Measurements from ENCODE around the gene CACNA2D4. TPM values are rescaled to one million over a fixed set of nuclear protein-coding genes. Genes with fewer than 3 reads are reported as not detected.

Gene CACNA2D4
- total and polyA plus RNA-seq, 7 donors = 2.8 to 5.8 (median 3.6) TPM

- no peak for TF ChIP-seq EP300 (IDR thresholded peaks at IDR 0.05)
- TF ChIP-seq, protein P1, sequence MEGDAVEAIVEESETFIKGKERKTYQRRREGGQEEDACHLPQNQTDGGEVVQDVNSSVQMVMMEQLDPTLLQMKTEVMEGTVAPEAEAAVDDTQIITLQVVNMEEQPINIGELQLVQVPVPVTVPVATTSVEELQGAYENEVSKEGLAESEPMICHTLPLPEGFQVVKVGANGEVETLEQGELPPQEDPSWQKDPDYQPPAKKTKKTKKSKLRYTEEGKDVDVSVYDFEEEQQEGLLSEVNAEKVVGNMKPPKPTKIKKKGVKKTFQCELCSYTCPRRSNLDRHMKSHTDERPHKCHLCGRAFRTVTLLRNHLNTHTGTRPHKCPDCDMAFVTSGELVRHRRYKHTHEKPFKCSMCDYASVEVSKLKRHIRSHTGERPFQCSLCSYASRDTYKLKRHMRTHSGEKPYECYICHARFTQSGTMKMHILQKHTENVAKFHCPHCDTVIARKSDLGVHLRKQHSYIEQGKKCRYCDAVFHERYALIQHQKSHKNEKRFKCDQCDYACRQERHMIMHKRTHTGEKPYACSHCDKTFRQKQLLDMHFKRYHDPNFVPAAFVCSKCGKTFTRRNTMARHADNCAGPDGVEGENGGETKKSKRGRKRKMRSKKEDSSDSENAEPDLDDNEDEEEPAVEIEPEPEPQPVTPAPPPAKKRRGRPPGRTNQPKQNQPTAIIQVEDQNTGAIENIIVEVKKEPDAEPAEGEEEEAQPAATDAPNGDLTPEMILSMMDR (IDR thresholded peaks at IDR 0.05) = no peak
- no peak for TF ChIP-seq POLR2A (IDR thresholded peaks at IDR 0.05)
- no peak for TF ChIP-seq POLR2AphosphoS5 (IDR thresholded peaks at IDR 0.05)
- H3K36me3 ChIP-seq = no peaks in the 10 kb centered on the region
- H3K27me3 ChIP-seq = no peaks in the 10 kb centered on the region
- WGBS, 2 donors = 92 to 94% methylated on average over 13 of the region's 13 CpGs
- peaks cover 0 to 25% (median 23%) of the 10 kb centered on the region in 4 donors for H3K4me1 ChIP-seq
- no peak overlapping the region for H3K27ac ChIP-seq
- no peak overlapping the region for H3K4me3 ChIP-seq
- no peaks in the 10 kb centered on the region for H3K9me3 ChIP-seq
- intact Hi-C loops (cut with DNase I) = no loop called here
- no peak for DNase-seq
These were observed 2.0 kb upstream of the CACNA2D4 start for GRCh38 chr12:1920436-1920835.

DNA sequence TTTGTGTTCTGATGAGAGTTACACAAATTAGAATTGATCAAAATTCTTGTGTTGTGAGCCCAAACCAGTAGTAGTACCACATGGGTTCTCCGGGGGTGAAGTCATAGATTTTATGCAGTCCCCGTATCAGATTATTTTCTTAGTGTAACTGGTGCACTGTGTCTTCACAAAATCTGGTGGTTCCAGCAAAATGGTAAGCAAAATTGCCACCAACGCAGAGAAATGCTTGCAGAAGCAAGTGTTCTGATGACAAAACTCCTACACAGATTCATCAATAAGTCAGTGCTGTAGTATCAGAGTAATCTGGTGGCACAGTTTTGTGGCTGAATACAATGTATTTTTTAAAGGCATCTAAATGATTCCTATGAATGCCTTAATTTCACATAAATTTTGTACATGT lies 1.3 kb upstream of the CACNA2D4 start:
- intact Hi-C loops (cut with DNase I) = no loop called here
- Histone ChIP-seq H3K27me3 (no peaks in the 10 kb centered on the region), H3K4me3 (no peak overlapping the region), H3K9me3 (no peaks in the 10 kb centered on the region), H3K27ac (no peak overlapping the region), H3K36me3 (no peaks in the 10 kb centered on the region), H3K4me1 (peaks cover 0 to 18% (median 16%) of the 10 kb centered on the region in 4 donors)
- DNase-seq = no peak
- 95% methylated on average over 3 of the region's 3 CpGs for WGBS, 2 donors
- TF ChIP-seq POLR2A (IDR thresholded peaks at IDR 0.05) = no peak

- TF ChIP-seq POLR2AphosphoS5 (IDR thresholded peaks at IDR 0.05) = no peak
- TF ChIP-seq, protein P1 (IDR thresholded peaks at IDR 0.05) = no peak
- no peak for TF ChIP-seq EP300 (IDR thresholded peaks at IDR 0.05)
- no peak for TF ChIP-seq POLR2A (IDR thresholded peaks at IDR 0.05)
- no peaks in the 10 kb centered on the region for H3K9me3 ChIP-seq
- intact Hi-C loops (cut with DNase I) = no loop called here
- DNase-seq = no peak
- H3K36me3 ChIP-seq = no peaks in the 10 kb centered on the region
- H3K27me3 ChIP-seq = no peaks in the 10 kb centered on the region
- H3K27ac ChIP-seq = no peak overlapping the region
- H3K4me3 ChIP-seq = no peak overlapping the region
- peaks cover 0 to 16% (median 14%) of the 10 kb centered on the region in 4 donors for H3K4me1 ChIP-seq
- 86 to 93% methylated on average over 5 of the region's 5 CpGs for WGBS, 2 donors
These were observed 832 bp upstream of the CACNA2D4 start for GRCh38 chr12:1919284-1919683.

DNA sequence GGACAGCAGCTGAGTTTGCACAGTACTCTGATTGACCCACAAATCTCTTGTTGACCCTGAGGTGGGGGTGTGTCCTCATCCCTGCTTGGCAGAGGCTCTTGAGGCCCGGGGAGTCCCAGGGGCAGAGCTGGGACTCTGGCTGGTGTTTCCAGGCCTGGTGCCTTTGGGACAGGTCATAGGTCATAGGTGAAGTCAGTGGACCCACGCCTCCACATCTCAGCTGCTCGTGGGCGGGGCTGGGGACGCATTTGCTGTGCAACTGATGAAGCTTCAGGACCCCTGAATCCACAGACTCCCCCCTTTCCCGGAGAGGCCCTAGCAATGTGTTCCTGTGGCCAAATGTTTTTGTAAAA lies 408 bp upstream of the CACNA2D4 start:
- H3K4me3 ChIP-seq = peak overlapping the region in 2 of 4 donors; percentile 28 to 35
- H3K36me3 ChIP-seq = no peaks in the 10 kb centered on the region
- DNase-seq = peak; percentile 38
- no peak for TF ChIP-seq POLR2AphosphoS5 (IDR thresholded peaks at IDR 0.05)
- WGBS, 2 donors = 59 to 79% methylated on average over 6 of the region's 6 CpGs
- intact Hi-C loops (cut with DNase I) = no loop called here
- peak overlapping the region in 2 of 4 donors; percentile 46 to 49 for H3K27ac ChIP-seq
- H3K27me3 ChIP-seq = no peaks in the 10 kb centered on the region
- peaks cover 0 to 16% (median 12%) of the 10 kb centered on the region in 4 donors for H3K4me1 ChIP-seq
- H3K9me3 ChIP-seq = no peaks in the 10 kb centered on the region

GRCh38 chr12:1917172-1918070 lies 1.0 kb downstream of the CACNA2D4 start:
- H3K4me1 ChIP-seq = peaks cover 0 to 16% (median 12%) of the 10 kb centered on the region in 4 donors
- WGBS, 2 donors = 73 to 84% methylated on average over 22 of the region's 22 CpGs
- H3K27ac ChIP-seq = peak overlapping the region in 3 of 4 donors; percentile 40 to 49 (median 46)
- peak overlapping the region in 2 of 4 donors; percentile 28 to 35 for H3K4me3 ChIP-seq
- no peaks in the 10 kb centered on the region for H3K27me3 ChIP-seq
- peak; percentile 66 for DNase-seq
- intact Hi-C loops (cut with DNase I) = no loop called here
- no peaks in the 10 kb centered on the region for H3K36me3 ChIP-seq
- no peaks in the 10 kb centered on the region for H3K9me3 ChIP-seq
- peak in 2 of 4 donors; percentile 11 to 32 for TF ChIP-seq POLR2AphosphoS5 (IDR thresholded peaks at IDR 0.05)
- TF ChIP-seq, protein P1 (IDR thresholded peaks at IDR 0.05) = no peak

Data from sigmoid colon (tissue), 7 donors.